HG03520 (cell line): ENCODE measurements around the gene CSTPP1.
"Not testable (repeated sequence)": the region's sequence is repeated elsewhere in the genome, so short reads cannot be mapped to it uniquely, and the experiment has no call there.

ENCODE experiments used
- ATAC-seq: cut with Tn5 transposase; IDR thresholded peaks from one replicate; pipeline ENCODE4 v1.9.1; 2021; ENCODE audit warnings: mild to moderate bottlenecking, moderate library complexity; ENCODE audit not compliant: unreplicated experiment

Gene CSTPP1

GRCh38 chr11:46987183-46987582, 50.6 kb downstream of the CSTPP1 start:
- no peak for ATAC-seq

DNA sequence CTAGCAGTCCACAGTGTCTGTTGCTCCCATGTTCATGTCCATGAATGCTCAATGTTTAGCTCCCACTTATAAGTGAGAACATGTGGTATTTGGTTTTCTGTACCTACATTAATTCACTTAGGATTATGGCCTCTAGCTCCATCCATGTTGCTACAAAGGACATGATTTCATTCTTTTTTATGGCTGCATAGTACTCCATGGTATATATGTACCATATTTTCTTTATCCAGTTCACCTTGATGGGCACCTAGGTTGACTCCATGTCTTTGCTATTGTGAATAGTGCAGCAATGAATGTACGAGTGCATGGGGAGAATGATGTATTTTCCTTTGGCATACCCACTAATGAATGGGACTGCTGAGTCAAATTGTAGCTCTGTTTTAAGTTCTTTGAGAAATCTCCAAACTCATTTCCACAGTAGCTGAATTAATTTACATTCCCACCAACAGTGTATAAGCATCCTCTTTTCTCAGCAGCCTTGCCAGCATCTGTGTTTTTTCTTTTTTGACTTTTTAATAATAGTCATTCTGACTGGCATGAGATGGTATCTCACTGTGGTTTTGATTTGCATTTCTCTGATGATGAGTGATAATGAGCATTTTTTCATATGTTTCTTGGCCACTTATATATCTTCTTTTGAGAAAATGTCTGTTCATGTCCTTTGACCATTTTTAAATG, 53.4 kb downstream of the CSTPP1 start:
- not testable (repeated sequence) for ATAC-seq

DNA sequence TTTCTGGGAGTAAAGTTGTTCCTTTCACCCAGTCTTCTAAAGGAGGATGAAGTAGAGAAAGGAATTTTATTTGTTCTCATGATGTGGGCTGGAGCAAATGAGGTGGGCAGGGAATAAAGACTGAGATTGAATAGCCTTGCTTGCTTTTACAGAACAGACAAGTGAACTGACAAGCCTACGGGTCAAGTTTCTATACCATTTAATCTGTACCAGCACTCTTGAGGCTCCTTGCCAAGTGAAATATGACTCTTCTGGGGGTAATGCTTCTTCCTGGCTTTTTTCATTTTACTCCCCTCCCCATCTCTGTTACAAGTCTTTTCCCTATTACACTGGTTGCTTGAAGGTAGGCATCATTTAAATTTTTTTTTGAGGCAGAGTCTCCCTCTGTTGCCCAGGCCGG, 54.8 kb downstream of the CSTPP1 start:
- no peak for ATAC-seq

GRCh38 chr11:46992386-46992785, 55.8 kb downstream of the CSTPP1 start:
- ATAC-seq, result not testable (repeated sequence)

- not testable (repeated sequence) for ATAC-seq
These were observed 61.2 kb downstream of the CSTPP1 start for GRCh38 chr11:46997796-46998195.

GRCh38 chr11:46999217-46999616, 62.7 kb downstream of the CSTPP1 start:
- no peak for ATAC-seq

DNA sequence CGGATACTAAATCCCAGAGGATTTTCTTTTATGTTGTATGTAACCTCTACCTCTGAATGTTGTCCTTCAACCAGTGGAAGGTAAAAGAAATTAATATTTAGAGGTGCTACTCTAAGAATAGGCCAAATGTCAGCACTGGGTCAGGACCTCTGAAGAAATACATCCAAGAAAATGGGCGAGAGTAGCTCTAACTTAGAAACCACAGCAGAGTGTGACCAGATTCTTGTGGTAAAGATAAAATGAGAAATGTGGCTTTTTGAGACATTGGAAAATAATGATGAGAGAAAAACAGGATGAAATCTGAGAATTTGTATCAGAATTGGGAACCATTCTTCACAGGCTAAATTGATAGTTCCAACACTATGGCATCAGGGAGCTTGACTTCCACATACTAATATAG, 63.5 kb downstream of the CSTPP1 start:
- no peak for ATAC-seq

DNA sequence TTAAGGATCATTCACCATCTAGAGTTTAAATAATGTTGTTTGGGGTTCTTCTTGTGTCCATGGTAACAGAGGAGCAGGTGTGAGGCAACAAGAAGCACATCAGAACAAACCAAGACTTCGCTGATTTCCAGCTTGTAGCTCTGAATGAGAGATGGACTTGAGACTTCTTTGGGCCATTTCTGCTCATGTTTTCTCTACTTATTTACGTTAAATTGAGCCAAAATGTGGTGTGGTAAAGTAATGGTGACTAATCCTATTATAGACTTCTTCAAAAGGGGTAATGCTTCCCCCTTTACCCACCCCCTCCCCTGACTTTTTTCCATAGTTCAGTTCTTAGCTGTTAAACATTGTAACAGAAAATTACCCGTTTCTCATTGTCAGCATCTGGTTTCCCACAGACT, 65.2 kb downstream of the CSTPP1 start:
- no peak for ATAC-seq

DNA sequence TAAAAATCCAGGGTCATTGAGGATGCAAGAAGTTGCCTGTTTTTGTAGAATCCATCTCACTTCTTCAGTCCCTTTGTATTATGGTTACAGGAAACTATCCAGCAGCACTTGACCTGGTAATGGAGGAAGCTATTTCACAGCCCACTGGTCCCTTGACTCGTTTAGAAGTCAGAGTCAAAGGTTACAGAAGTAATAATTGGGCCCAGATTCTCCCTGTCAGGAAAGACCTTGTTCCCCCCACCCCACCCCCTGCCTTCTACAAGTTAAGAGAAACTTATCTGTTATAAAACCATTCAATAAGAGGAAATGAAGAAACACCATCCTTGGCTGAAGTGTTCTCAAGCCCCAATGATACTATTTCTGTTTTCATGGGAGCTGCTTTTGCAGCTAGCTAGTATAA, 65.8 kb downstream of the CSTPP1 start:
- ATAC-seq, result no peak

DNA sequence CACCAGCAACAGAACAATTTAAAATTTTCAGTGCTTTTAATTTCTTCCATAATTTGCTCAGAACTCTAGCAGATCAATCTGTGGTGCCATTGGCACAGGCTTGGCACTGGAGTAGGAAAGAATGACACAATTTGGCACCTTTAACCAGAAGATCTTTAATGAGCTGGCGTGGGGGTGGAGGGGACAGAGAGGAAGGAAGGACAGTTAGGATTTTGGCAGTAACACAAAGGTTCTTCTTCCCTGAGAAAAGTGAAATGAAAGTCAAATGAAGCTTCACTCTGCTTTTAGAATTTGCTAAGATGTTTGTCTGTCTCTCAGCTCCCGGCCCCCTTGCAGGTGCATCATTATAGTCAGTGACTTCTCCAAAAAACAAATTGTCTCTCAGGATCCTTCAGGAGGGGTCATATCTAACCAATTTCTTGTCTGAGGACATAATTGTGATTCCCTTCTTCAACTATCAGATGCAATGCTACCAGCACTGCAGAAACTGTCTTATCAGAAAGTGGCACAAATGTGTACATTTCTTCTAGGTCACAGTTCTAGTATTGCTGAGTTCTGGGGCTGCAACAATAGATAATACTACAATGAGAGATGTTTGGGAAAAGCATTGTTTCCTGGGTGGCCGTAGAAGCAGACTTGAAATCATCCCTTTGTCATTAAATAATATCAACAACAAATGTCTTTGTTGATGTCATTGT, 66.8 kb downstream of the CSTPP1 start:
- ATAC-seq, result no peak

GRCh38 chr11:47004595-47005033, 68.1 kb downstream of the CSTPP1 start:
- ATAC-seq, result no peak

GRCh38 chr11:47005441-47005840, 68.9 kb downstream of the CSTPP1 start:
- no peak for ATAC-seq

DNA sequence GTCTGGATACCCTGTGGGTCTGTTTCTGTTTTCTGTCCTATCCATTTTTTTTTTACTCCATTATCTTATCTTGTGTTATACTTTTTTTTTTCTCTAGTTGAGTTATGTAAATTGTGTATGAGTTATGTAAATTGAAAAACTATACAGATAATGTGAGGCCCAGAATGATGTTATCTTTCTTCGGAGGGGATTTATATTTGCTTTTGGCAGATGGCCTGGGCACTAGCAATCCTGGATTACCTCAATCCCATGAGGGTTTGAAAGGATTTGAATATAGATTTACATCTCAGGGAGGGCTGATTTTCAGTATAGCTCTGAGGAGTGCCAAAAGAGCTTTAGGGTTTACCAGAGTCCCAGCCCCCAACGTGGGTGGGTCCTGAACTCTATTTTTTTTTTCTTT, 71.0 kb downstream of the CSTPP1 start:
- ATAC-seq, result no peak

DNA sequence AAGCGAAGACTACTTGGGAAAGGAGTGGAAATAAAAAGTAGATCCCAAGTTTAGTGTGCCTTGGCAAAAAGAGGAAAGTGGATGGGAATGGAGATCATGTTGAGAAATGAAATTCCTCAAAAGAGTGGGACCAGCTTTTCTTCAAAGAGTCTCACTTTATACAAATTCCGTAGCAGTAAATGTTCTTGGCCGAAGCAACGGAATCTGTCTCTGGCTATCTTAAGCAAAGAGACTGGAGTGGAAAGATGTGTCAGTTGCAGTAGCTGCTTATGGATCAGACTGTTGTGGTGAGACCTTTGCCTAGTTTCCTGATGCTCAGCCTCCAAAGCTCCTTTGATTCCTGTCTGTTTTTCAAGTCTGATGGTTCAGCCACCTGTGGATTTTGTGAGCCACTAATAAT, 73.6 kb downstream of the CSTPP1 start:
- ATAC-seq, result no peak

DNA sequence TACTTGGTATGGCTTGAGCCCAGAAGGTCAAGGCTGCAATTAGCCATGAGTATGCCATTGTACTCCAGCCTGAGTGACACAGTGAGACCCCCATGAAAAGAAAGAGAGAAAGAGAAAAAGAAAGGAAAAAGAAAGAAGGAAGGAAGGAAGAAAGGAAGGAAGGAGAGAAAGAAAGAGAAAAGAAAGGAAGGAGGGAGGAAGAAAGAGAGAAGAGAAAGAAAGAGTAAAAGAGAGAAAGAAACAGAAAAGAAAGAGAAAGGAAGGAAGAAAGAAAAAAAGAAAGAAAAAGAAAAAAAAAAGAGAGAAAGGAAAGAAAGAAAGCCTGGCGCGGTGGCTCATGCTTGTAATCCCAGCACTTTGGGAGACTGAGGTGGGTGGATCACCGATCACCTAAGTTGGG, 77.5 kb downstream of the CSTPP1 start:
- no peak for ATAC-seq

DNA sequence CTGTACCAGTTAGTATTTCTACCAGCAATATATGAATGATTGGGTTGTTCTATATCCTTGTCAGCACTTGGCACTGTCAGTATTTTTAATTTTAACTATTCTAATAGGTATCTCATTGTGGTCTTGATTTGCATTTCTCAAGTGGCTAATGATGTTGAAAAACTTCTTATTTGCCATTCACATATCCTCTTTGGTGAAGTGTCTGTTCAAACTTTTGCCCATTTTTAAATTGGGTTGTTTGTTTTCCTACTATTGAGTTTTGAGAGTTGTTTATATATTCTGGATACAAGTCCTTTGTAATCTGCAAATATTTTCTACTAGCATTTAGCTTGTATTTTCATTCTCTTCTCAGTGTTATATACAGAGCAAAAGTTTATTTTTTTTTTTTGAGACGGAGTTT, 82.1 kb downstream of the CSTPP1 start:
- no peak for ATAC-seq

GRCh38 chr11:47020793-47021526, 84.4 kb downstream of the CSTPP1 start:
- no peak for ATAC-seq

- ATAC-seq, result no peak
These were observed 84.9 kb downstream of the CSTPP1 start for GRCh38 chr11:47021527-47021818.

DNA sequence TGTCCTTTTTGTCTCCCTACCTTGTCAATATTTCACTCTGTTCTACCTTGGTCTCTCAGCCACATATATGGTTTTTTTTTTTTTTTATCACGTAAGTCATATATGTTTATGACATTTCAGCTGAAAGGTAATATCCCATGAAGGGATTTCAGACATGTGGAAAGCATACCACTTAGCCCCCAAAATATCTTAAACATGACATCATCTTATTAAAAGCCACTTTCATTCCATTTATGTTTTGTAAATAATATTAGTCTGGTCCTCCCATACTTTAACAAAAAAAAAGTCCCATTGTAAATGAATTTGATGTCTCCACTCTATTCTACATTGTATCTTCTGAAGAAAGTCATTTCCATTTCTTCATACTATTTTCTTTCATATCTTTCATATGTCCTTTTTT, 85.4 kb downstream of the CSTPP1 start:
- no peak for ATAC-seq

- ATAC-seq, result no peak
These were observed 91.9 kb downstream of the CSTPP1 start for GRCh38 chr11:47028195-47029093.

- no peak for ATAC-seq
These were observed 96.9 kb downstream of the CSTPP1 start for GRCh38 chr11:47033439-47033838.
